Uterus (tissue), 2 donors: ENCODE data around the gene VWA8.

Source experiments
- POLR2A ChIP-seq, 2 donors: fragments of 450-650 bp; IDR thresholded peaks; one replicate each; pipeline ENCODE4 v1.6.1; 2016; ENCODE audit warnings: antibody characterized with exemption in 2 of 2, mild to moderate bottlenecking in 1 of 2, moderate library complexity in 1 of 2
- TF ChIP-seq, protein P1 (sequence below), 4 experiments: fragments of 200-600 bp in 2 of 4; fragments of 450-650 bp in 2 of 4; sonication (generic) in 2 of 4; IDR thresholded peaks; one replicate each; pipeline ENCODE4 v1.5.1; 2016 to 2019; ENCODE audit warnings: antibody characterized with exemption in 4 of 4, mild to moderate bottlenecking in 2 of 4, moderate library complexity in 1 of 4

DNA sequence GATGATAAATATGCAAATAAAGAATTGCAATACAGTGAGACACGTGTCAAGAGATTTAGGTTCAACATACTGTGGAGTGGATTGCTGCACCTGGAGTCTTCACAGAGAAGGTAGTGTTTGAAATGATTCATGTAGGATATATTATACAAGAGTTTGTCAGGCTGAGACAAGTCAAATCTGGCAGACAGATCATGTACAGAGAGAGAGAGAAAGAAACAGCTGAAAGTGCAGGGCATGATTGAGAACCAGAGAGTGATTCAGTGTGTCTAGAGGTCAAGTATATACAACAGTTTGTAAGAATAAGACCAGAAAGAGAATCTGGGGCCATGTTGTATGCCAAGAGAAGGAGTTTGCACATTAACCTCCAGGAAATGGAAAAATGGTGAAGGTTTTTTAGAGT lies 2.1 kb upstream of the VWA8 start:
- TF ChIP-seq, protein P1, sequence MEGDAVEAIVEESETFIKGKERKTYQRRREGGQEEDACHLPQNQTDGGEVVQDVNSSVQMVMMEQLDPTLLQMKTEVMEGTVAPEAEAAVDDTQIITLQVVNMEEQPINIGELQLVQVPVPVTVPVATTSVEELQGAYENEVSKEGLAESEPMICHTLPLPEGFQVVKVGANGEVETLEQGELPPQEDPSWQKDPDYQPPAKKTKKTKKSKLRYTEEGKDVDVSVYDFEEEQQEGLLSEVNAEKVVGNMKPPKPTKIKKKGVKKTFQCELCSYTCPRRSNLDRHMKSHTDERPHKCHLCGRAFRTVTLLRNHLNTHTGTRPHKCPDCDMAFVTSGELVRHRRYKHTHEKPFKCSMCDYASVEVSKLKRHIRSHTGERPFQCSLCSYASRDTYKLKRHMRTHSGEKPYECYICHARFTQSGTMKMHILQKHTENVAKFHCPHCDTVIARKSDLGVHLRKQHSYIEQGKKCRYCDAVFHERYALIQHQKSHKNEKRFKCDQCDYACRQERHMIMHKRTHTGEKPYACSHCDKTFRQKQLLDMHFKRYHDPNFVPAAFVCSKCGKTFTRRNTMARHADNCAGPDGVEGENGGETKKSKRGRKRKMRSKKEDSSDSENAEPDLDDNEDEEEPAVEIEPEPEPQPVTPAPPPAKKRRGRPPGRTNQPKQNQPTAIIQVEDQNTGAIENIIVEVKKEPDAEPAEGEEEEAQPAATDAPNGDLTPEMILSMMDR (IDR thresholded peaks at IDR 0.05), result no peak
- no peak for TF ChIP-seq POLR2A (IDR thresholded peaks at IDR 0.05)
